HG03097 (cell line): Measurements from ENCODE around the gene MSH3.
"Not testable (repeated sequence)": the region's sequence is repeated elsewhere in the genome, so short reads cannot be mapped to it uniquely, and the experiment has no call there.

ENCODE experiments used
- ATAC-seq: cut with Tn5 transposase; IDR thresholded peaks from one replicate; pipeline ENCODE4 v1.9.1; 2021; ENCODE audit not compliant: unreplicated experiment, low FRiP score

The MSH3 gene

DNA sequence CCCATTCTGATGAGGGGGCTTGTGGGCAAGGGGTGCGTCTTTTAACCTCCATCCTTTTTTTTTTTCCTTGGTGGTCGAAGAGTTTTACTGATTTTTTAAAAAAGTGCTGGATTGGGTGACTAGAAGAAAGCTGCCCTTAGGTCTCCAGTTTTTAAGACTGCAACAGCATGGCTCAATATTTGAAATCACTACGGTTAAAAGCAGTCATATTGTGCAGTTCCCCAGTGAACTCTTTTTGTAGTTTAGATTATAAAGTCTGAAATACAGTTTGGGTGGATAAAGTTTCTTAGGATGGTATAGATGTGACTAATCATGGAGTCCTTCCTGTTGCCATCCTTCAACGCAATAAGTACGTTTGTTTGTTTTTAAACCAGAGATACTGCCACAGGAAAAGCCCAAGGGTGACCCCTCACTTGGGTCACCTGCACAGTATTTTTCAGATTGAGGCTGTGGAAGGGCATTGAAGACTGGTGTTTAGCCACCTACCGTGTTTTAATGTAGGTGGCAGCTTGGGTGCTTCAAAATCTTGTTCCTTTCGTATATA, 851 bp downstream of the MSH3 start:
- ATAC-seq: no peak

DNA sequence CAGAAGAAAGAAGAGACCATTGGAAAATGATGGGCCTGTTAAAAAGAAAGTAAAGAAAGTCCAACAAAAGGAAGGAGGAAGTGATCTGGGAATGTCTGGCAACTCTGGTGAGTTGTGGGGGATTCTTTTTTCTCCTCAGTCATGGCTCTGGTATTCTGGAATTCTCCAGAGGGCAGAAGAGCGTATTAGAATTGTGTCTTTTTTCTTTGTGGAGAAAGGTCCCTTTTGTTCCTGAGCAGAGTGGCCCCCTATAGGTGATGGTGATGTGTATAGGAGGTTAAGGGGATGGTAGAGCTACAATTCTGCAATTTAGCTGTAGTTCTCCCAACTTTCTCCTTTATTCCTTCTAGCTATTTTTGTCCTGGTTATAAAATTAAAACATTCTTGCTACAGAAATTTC, 2.0 kb downstream of the MSH3 start:
- no peak for ATAC-seq

DNA sequence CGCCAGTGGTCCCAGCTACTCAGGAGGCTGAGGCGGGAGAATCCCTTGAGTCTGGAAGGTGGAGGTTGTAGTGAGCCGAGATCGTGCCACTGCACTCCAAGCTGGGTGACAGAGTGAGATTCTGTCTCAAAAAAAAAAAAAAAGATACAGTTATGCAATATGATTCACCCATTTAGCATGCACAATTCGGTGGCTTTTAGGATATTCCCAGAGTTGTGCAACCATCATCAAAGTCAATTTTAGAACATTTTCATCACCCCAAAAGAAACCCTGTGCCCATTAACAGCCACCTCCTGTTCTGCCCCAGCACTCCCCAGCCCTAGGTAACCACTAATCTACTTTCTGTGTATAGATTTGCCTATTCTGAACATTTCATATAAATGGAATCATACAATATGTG, 4.7 kb downstream of the MSH3 start:
- no peak for ATAC-seq

DNA sequence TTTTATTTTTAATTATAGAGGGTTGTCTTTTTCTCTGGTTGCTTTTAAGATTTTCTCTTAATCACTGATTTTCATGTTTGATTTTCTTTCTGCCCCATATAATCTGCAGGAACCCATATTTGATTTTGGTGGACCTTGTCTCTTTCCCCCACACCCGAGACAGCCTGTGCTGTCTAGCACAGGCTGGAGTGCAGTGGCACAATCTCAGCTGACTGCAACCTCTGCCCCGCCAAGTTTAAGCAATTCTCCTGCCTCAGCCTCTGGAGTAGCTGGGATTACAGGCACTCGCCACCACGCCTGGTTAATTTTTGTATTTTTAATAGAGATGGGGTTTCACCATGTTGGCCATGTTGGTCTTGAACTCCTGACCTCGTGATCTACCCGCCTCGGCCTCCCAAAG, 6.2 kb downstream of the MSH3 start:
- not testable (repeated sequence) for ATAC-seq

DNA sequence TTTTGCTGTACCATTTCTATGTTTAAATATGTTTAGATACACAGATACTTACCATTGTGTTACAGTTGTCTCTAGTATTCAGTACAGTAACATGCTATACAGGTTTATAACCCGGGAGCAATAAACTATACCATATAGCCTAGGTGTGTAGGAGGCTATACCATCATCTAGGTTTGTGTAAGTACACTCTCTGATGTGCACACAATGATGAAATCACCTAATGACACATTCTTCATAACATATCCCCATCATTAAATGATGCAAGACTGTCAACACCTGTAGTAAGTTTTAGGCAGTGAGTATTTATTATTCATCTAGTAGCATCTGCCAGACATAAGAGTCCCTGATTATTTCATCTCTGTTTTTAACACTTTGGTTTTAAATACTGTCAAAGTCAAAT, 7.7 kb downstream of the MSH3 start:
- no peak for ATAC-seq

DNA sequence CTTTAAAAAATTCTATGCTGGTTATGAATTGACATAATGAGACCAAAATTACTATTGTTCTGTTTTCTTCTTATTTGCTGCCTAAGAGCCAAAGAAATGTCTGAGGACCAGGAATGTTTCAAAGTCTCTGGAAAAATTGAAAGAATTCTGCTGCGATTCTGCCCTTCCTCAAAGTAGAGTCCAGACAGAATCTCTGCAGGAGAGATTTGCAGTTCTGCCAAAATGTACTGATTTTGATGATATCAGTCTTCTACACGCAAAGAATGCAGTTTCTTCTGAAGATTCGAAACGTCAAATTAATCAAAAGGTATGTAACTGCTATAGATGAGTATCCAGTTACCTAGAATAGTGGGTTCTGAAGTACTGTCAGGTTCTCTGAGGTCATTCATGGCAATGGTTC, 10.6 kb downstream of the MSH3 start:
- ATAC-seq: no peak

DNA sequence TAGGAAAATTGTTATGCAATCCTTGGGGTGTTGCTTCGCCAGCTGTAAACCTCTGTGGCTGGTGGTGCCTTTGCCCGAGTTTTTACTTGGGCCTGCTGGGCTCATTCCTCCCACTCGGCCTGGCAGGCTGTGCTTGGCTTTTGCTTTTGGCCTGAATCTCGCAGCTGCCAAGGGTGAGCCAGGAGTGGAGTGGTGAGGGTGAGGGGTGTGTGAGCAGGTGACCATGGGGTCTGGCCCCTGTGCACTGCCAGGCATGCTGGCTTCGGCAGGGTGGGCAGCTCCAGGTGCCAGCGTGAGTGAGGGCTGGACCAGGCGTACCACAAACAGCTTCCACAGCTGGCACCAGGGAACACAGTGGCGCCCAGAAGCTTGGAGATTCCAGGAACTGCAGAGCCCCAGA, 12.9 kb downstream of the MSH3 start:
- ATAC-seq: no peak

DNA sequence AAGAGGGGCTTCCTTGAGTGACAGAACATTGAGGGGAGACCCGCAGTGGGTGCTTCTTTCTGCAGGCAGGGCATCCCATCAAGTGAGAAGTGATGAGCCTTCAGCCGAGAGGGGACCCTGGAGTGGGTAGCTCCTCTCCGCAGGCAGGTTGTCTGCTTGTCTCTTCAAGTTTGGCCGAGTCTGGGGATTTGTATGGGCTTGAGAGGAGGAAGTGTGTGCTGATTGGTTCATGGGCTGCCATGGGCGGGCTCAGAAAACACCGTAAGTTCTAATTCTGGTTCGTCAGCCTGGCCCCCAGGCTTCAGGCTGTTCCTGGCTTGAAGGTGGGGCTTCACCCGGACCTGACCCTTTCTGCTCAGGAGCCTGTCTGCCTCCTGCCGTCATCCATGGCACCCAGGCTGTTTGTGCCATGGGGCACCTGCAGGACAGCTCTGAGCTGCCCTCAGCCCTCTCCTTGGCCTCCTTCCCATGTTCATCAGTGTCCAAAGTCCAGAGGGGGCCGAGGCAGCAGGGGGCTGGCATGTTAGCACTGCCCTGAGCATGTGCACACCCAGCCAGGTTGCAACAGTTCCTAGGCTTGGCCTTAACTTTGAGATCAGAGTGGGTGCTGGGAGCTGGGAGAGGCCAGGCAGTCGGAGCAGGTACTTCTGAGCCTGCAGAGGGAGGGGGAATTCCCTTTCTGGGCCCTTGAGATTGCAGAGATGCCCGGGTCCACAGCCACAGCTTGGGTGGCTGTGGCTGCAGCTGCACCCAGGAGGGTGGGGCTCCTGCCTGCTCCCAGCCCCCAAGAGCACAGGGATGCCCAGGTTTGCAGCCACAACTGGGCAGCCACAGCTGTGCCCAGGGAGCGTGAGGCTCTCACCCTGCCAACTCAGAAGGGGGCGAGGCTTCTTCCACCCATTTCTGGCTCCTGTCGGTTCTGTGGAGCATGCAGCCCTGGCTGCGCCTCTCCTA, 13.8 kb downstream of the MSH3 start:
- no peak for ATAC-seq

DNA sequence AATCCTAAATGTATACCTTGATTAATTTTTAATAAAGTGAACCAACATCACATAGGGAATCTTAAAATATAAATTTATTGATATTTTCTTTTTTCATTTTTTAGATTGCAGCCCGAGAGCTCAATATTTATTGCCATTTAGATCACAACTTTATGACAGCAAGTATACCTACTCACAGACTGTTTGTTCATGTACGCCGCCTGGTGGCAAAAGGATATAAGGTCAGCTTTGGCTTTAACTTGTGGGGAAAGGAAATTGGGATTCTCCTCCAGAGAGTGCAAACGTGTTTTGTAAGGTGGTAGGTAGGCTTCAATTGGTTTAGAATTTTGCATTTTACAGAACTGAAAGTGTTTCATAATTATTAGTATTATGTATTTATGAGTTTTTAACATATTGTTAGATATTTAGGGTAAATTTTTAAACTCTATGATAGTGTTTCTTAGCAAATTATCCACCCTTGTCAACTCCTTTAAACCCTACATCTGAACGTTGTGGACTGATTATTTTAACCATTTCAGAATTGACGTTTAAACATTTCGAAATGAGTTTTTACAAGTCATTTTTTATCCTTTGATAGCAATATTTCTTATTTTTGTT, 17.8 kb downstream of the MSH3 start:
- no peak for ATAC-seq

DNA sequence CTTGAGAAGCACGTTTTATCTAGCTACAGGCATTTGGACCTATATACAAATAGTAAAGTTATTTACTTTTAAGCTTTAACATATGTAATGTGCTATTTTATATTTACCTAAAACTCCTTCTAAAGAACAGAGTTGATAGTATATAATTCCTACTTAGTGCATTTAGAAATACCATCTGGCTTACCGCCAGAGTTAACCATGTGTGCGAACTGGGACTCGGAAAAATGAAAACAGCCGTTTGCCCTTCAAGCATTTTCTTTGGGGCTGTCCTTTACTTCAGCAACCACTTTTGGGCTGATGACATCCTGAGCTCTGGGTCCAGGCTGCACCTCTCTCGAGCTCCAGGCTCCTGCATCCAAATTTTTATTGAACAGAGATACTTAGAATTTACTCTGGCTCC, 22.3 kb downstream of the MSH3 start:
- ATAC-seq: no peak

DNA sequence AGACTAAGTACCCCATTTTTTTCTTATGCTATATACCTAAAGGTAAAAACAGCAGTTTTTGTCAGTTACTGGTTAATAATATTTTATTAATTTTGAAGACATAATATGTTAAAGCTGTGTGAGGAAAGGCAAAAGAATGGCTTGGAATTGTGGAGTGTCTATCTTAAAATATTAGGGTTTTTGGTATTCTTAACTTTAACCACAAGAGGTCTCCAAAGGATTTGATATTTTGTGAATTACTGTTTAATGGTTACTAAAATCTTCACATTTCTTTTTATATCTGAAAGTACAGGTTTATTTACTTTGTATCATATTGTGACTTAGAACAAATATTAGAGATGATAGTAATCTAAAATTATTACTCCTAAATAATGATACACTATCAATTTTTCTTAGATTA, 32.3 kb downstream of the MSH3 start:
- no peak for ATAC-seq

DNA sequence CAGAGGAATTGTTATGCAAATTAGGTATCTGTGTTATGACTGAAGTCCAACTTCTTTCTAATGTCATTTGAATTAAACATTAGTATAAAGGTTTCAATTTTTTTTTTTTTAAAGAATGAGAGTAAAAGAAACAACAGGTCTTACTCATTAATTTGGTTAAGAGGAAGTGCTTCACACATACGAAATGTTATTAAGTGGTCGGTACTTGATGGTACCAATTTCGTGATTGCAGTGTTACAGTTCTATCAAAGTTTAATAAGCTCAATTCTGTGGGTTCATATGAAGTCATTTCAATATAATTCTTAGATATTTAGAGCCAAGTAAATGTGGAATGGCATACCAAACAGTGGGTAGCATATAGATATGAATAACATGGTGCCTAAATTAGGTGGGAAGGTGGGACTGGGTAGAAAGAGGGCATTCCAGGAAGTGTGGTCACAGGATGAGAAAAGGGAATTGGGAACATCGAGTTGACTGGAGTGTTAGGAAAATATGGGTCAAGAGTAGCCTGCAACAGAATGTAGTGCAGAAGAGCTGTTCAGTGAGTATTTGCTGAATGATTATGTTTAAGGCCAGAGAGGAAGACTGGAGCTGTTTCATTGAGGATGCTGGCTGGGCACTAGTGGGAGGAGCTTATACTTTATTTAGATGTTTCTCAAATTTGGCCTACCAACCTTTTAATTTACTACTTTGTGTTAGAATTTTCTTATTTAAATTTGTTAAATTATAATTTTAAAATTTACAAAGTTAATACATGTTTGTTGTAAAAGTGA, 34.4 kb downstream of the MSH3 start:
- ATAC-seq: no peak

DNA sequence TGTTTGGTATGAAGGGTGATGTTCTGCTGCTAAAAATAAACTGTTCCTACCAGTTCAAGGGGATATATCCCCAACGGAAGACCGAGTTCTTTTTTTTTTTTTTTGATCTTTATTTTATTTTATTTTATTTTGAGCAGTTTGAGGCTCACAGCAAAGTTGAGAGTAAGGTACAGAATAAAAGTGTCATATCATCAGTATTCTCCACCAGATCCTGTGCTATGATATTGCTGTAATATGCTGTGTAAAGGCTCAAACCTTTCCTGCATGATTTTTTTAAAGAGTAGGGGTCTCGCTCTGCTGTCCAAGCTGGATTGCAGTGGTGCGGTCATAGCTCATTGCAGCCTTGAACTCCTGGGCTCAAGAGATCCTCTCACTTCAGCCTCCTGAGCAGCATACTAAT, 35.2 kb downstream of the MSH3 start:
- no peak for ATAC-seq

DNA sequence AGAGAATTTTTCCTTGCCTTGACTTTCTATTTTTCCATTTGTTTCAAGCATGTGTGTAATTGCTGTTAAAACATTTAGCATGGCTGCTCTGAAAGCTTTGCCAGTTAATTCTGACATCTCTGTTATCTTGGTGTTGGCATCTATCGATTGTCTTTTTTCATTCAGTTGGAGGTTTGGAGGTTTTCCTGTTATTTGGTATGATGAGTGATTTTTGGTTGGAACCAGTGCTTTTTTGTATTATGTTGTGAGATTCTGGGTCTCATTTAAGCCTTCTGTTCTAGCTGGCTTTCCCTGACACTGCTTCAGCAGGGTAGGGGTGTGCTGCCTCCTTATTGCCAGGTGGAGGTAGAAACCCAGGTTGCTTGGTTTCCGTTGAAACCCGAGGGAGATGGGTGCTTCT, 41.2 kb downstream of the MSH3 start:
- no peak for ATAC-seq

DNA sequence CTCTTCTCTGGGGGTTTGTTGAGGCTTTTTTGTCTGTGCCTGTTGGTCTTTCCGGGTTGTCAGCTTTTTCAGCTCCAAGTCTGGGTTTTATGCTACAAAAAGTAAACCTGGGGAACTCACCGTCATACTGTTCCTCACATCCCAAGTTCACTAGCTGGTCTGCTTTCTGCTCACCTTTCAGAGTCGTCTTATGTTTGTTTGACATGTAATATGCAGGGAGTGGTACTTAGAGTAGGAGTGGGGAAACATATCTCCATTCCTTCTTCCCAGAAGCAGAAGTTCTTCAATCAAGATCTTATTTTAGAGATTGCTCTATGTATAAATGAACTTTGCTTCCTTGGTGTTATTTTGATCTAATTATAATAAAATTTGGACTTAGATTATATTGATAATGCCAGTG, 42.0 kb downstream of the MSH3 start:
- no peak for ATAC-seq

DNA sequence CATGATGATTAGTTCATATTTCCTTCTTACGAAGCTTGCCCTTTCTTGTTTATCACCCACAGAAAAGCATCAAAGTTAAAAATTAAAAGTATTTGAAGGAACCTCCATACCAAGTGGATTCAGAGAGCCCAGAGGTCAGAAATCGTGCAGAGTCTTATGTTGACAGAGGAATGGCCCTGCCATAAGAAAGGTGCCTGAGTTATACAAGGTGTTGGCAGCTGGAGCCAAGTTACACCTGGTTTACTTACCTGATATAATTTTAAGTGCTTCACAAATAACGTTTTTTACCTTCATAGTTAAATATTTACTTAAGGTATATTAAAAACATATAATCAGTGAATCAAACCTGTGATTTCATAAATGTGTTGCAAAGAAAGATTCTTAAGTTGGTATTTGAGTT, 42.6 kb downstream of the MSH3 start:
- ATAC-seq: no peak

DNA sequence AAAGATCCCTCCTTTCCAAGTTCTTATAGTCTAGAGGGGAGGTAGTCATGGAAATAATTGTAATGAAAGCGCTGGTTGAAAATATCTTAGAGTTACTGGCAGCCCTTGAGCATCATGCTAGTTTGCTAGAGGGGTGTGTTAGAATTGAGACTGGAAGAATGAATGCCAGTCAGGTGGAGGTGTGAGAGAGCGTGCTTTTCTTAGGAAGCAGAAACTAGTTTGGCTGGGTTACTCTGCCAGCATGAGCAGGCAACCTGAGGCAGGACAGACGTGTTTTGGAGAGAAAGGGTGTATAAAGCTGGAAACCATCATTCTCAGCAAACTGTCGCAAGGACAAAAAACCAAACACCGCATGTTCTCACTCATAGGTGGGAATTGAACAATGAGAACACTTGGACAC, 43.9 kb downstream of the MSH3 start:
- no peak for ATAC-seq

DNA sequence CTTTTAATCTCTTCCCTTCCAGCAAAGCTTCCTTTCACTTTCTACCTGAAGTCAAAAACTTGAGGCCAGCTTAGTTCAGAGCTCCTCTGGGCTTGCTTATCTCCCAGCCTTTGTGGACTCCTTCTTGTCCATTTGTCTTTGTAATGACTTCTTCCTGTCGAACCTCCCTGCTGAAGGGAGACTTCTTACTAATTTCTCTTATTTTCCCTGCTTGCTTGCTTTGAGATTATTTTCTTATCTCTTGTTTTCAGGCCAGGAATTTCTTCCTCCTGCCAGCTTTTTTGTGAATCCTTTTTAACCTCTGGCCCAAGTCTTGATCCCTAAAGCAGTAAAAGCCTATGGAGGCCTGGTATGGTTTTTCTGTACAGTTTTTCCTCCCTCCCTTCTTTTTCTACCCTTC, 47.1 kb downstream of the MSH3 start:
- no peak for ATAC-seq

DNA sequence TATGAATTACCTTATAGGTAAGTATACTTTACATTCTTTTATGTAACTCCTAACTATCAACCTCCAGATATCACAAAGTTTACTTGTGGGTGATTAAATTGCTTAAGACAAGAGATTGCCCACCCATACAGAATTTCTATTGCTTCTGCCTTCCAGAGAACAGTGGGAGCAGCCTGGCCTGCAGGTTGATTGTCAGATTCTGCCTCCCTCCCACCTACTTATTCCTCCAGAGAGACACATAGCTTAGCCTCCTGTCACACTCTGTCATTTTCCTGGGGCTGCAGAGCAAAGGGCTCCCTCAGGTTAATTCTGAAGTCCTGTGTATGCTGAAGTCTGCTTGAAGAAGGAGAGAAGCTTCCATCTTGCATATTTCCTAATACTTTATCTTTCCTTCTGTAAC, 48.8 kb downstream of the MSH3 start:
- ATAC-seq: no peak

DNA sequence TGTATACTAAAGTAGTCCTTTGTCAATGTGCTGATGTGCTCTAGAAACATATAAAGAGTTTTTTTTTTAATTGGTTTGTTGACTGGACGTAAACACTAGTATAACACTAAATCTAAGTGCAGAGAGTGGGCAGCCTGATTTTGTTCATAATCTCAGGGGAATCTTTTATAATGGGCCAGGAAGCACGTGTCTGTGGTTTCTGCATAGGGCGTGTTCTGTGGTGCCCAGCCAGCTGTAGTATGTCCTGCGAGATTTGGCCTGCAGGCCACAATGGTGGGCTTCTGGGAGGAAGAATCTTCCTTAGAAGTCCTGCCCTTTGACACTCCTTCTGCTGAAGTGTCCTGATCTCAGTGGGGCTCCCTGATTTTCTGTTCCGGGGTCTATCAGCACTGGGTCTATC, 49.3 kb downstream of the MSH3 start:
- no peak for ATAC-seq

DNA sequence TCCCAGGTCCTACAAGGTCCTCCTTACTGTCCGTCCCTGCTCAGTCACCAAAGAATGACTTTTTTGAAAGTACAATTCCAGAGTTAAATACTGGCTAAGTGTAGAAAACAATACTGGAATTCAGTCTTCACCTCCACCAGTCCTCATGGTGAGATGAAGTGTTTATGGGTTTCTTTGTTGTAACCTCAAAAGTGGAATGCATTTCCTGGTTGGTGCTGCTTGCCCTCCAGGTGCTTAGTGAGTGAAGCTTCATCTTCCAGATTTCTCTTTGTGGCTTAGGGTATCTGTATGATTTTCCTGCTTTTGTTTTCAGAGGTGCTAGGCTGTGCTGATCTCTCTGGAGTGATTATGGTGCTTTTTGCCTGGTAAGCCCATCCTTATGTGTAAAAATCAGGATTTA, 49.8 kb downstream of the MSH3 start:
- ATAC-seq: no peak
